Measurements from ENCODE around the gene MBOAT7.

MBOAT7 gene

DNA sequence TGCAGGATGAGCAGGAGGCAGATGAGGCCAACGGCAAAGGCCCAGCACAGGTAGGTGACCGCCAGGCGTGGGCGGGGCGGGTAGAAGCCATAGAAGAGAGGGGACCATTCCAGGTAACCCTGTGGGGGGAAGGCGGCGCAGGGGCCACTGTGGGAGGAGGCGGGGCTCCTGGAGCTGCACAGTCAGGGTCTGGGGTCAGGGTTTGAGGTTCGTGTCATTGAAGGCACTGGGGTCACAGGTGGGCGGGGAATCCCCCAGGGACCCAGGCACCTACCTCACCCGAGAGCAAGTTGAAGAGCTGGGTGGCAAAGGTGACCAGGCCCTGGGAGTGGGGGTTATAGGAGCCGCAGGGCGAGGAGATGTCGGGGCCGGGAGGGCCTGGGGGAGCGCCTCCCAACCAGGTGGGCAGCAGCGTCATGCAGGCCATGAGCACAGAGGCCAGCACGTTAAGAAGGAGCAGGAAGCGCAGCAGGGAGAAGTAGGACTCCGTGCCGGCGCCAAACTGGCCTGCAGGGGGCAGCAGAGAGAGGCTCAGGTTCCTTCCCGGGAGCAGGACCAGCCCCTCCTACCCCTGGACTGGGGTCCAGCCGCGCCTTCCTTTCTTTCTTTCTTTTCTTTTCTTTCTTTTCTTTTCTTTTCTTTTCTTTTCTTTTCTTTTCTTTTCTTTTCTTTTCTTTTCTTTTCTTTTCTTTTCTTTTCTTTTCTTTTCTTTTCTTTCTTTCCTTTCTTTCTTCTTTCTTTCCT is 21.0 kb downstream of the MBOAT7 start:
- peak; percentile 52 for DNase-seq (ENCODE audit: extremely low read depth, low read depth)

DNA sequence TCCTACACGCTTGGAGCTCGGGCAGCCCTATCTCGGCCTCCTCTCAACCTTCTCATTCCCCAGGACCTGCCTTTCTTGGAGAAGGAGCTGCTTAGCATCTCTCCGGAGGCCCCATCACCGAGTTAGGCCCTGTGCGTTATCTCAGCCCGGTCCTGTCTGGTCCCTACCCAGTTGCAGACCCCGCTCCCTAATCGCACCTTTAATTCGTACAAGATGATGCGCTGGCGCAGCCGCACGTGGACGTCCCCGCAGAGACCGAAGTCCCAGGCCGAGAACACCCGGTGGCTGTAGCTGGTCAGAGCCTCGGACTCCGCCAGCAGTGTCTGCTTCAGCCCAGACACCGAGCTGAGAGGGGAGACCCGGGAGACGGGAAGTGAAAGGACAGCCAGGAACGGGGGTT is 24.2 kb downstream of the MBOAT7 start:
- TF ChIP-seq, protein P1, sequence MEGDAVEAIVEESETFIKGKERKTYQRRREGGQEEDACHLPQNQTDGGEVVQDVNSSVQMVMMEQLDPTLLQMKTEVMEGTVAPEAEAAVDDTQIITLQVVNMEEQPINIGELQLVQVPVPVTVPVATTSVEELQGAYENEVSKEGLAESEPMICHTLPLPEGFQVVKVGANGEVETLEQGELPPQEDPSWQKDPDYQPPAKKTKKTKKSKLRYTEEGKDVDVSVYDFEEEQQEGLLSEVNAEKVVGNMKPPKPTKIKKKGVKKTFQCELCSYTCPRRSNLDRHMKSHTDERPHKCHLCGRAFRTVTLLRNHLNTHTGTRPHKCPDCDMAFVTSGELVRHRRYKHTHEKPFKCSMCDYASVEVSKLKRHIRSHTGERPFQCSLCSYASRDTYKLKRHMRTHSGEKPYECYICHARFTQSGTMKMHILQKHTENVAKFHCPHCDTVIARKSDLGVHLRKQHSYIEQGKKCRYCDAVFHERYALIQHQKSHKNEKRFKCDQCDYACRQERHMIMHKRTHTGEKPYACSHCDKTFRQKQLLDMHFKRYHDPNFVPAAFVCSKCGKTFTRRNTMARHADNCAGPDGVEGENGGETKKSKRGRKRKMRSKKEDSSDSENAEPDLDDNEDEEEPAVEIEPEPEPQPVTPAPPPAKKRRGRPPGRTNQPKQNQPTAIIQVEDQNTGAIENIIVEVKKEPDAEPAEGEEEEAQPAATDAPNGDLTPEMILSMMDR (IDR thresholded peaks at IDR 0.05; ENCODE audit: low read depth, low read length), result no peak
- DNase-seq (ENCODE audit: extremely low read depth, low read depth), result no peak

More for the DNA sequence above, 21.0 kb downstream of the MBOAT7 start:
- TF ChIP-seq, protein P1 (IDR thresholded peaks at IDR 0.05; ENCODE audit: low read depth, low read length), result peak; percentile 89

DNA sequence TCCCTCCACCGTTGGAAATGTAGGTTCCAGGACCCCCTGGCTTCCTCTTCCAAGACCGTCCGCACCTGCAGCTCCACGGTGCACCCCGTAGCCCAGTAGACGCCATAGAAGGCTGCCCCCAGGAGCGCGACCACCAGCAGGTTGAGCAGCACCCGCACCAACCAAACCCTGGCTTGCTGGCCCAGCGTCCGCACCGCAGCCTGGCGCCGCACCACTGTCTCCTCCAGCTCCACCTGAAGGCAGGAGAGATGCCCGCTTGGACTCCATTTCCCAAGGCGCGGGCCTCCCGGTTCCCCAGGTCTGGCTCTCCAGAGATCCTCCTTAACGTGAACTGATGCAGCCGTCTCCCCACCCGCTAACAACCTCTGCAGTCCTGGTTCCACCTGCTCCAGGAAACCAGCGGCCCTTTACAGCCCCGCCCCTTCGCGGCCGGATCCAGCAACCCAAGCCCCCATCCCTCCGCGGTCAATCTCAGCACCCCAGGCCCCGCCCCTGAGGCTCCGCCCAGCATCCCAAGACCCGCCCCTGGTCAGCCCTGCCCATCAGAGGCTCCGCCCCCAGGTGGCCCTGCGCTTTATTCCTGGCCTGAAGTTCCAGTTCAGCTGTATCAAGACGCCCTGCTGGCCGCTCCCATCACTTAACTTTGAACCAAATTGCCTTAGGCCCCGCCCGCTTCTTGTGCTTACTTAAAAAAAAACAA is 24.9 kb downstream of the MBOAT7 start:
- TF ChIP-seq, protein P1 (IDR thresholded peaks at IDR 0.05; ENCODE audit: low read depth, low read length), result no peak
- no peak for DNase-seq (ENCODE audit: extremely low read depth, low read depth)

DNA sequence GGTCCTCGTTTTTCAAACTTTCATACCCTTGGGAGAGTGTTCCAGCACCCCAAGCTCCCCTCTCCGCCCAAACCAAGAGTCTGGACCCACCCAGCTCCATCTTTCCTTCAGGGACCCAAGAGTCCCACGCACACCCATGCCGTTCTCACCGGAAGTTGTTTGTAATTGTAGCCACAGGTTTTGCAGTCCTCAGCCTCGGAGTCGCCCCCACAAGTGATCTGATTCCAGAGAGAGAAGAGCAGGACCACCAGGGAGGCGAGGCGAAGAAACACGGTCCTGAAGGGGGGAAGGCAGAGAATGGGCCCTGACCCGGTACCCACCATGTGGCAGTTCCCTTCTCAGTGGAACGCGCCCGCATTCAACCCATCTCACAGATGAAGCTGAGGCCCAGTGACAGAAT is 26.5 kb downstream of the MBOAT7 start:
- TF ChIP-seq, protein P1 (IDR thresholded peaks at IDR 0.05; ENCODE audit: low read depth, low read length), result no peak
- DNase-seq (ENCODE audit: extremely low read depth, low read depth), result no peak

DNA sequence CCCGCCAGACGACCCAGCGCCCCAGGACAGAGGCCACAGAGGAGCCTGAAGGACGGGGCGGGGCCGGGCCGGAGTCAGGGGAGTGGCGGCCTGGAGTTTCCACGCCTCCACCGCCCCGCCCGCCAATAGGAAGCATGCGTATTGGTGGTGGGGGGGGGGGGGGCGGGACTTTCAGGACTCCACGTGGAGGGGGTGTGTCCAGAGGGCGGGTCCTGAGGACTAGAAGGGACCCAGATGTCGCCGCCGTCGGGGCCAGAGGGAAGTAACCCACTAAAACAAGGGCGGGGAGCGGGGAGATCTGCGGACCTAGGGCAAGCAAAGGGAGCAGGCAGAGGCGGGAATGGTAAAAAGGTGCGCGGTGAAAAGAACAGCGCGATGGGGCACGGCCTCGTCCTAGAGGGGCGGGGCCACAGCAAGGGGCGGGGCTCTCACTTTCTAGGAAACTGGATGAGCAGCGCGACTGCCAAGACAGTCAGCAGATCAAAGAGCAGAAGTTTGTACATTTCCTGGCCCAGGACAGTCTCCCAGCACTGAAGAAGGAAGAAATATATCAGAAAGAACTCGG is 27.1 kb downstream of the MBOAT7 start:
- TF ChIP-seq, protein P1 (IDR thresholded peaks at IDR 0.05; ENCODE audit: low read depth, low read length), result no peak
- DNase-seq (ENCODE audit: extremely low read depth, low read depth), result no peak

DNA sequence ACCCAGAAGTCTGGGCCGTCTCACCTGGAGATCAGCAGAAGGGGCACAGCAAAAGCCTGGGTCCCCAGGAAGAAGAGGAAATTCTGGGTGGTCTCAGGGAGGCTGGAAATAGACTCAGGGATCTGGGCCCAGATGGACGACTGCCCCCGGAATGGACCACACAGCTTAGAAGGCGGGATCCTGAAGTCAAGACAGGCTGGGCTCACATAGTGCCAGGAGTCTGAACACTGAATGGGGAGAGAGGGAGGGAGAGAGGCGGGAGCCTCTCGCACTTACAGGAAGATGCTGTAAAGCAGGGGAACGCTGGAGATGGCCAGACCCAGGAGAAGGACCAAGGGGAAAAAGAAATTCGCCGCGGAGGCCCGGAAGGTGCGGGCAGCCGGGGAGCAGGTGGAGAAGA is 28.5 kb downstream of the MBOAT7 start:
- TF ChIP-seq, protein P1 (IDR thresholded peaks at IDR 0.05; ENCODE audit: low read depth, low read length), result no peak
- no peak for DNase-seq (ENCODE audit: extremely low read depth, low read depth)

Measured in AG09319 (cell line).